ENCODE data around the gene ERC2. TPM values are rescaled to one million over a fixed set of nuclear protein-coding genes. Genes with fewer than 3 reads are reported as not detected.

Gene ERC2
- total RNA-seq, 1 donor from 2014 or later = 7.4 TPM

DNA sequence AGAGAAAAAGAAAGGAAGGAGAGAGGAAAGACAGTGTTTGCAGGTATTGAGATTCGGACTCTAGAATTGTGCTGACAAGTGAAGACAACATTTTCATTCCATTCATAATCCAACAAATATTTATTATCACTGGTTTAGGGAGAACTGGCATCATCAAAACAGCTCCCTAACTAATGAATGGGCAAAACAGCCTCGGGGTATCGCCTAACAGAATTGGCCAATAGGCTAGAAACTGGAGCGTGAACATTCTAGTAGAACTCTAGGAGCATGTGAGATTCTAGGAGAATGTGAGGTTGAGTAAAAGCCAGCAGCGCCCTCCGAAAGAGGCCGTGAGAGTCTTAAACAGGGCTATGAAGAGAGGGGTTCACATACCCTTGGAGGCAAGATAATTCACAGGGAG is 759.3 kb downstream of the ERC2 start:
- Histone ChIP-seq H3K9ac (ENCODE audit: low read length) (no peak overlapping the region), H3K4me1 (ENCODE audit: insufficient read depth, low read length) (peaks cover 2% of the 10 kb centered on the region), H2AFZ (ENCODE audit: low read depth, low read length) (no peak overlapping the region), H3K36me3 (ENCODE audit: insufficient read depth, low read length) (no peaks in the 10 kb centered on the region), H3K9me3 (ENCODE audit: insufficient read depth, low read depth, low read length) (no peaks in the 10 kb centered on the region), H4K20me1 (ENCODE audit: insufficient read depth, low read length) (no peaks in the 10 kb centered on the region), H3K27me3 (ENCODE audit: insufficient read depth, low read length) (no peaks in the 10 kb centered on the region), H3K79me2 (ENCODE audit: insufficient read depth, low read length) (no peaks in the 10 kb centered on the region), H3K27ac (ENCODE audit: low read depth, low read length) (no peak overlapping the region), H3K4me2 (ENCODE audit: low read length) (no peak overlapping the region), H3K4me3 (ENCODE audit: insufficient read depth, low read depth, low read length) (no peak overlapping the region)
- Mint-ChIP-seq H3K4me3 (ENCODE audit: unreplicated experiment) (no peak overlapping the region), H3K27ac (ENCODE audit: unreplicated experiment) (no peak overlapping the region), H3K4me1 (ENCODE audit: low read depth, unreplicated experiment) (peaks cover 12% of the 10 kb centered on the region), H3K27me3 (ENCODE audit: low read depth, unreplicated experiment) (peaks cover 2% of the 10 kb centered on the region), H3K36me3 (ENCODE audit: low read depth, unreplicated experiment) (no peaks in the 10 kb centered on the region), H3K9me3 (ENCODE audit: unreplicated experiment) (no peaks in the 10 kb centered on the region)
- no peak for FAIRE-seq
- DNase-seq (ENCODE audit: low read depth) = no peak
- TF ChIP-seq EZH2 (IDR thresholded peaks at IDR 0.05; ENCODE audit: insufficient read depth, low read length) = no peak
- TF ChIP-seq, protein P1, sequence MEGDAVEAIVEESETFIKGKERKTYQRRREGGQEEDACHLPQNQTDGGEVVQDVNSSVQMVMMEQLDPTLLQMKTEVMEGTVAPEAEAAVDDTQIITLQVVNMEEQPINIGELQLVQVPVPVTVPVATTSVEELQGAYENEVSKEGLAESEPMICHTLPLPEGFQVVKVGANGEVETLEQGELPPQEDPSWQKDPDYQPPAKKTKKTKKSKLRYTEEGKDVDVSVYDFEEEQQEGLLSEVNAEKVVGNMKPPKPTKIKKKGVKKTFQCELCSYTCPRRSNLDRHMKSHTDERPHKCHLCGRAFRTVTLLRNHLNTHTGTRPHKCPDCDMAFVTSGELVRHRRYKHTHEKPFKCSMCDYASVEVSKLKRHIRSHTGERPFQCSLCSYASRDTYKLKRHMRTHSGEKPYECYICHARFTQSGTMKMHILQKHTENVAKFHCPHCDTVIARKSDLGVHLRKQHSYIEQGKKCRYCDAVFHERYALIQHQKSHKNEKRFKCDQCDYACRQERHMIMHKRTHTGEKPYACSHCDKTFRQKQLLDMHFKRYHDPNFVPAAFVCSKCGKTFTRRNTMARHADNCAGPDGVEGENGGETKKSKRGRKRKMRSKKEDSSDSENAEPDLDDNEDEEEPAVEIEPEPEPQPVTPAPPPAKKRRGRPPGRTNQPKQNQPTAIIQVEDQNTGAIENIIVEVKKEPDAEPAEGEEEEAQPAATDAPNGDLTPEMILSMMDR (IDR thresholded peaks at IDR 0.05; ENCODE audit: insufficient read depth, low read depth, low read length) = no peak

DNA sequence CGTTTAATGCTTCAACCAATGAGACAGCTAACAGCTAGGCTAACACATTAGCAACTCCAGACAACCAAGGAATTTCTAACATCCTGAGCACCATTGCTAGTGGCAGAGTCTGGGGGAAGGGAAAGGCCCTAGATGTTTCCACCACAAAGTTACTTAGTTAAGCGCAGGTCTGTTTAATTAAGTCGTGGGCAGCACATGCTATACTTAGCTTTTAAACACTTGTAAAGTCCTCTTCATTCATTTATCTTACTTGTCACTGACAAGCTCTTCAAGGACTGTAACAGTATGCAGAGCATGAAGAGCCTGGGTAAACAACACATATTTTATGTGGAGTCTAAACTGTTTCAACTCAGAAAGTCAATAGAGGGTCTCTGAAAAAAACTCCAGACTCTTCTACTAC is 760.0 kb downstream of the ERC2 start:
- Mint-ChIP-seq H3K27ac (ENCODE audit: unreplicated experiment) (no peak overlapping the region), H3K9me3 (ENCODE audit: unreplicated experiment) (no peaks in the 10 kb centered on the region), H3K27me3 (ENCODE audit: low read depth, unreplicated experiment) (peaks cover 2% of the 10 kb centered on the region), H3K36me3 (ENCODE audit: low read depth, unreplicated experiment) (no peaks in the 10 kb centered on the region), H3K4me1 (ENCODE audit: low read depth, unreplicated experiment) (peaks cover 12% of the 10 kb centered on the region), H3K4me3 (ENCODE audit: unreplicated experiment) (no peak overlapping the region)
- no peak overlapping the region for H3K9ac ChIP-seq (ENCODE audit: low read length)
- FAIRE-seq = no peak
- no peak for DNase-seq (ENCODE audit: low read depth)
- H3K4me2 ChIP-seq (ENCODE audit: low read length) = no peak overlapping the region
- H3K79me2 ChIP-seq (ENCODE audit: insufficient read depth, low read length) = no peaks in the 10 kb centered on the region
- no peak overlapping the region for H3K27ac ChIP-seq (ENCODE audit: low read depth, low read length)
- H3K36me3 ChIP-seq (ENCODE audit: insufficient read depth, low read length) = no peaks in the 10 kb centered on the region
- H3K27me3 ChIP-seq (ENCODE audit: insufficient read depth, low read length) = no peaks in the 10 kb centered on the region
- peaks cover 2% of the 10 kb centered on the region for H3K4me1 ChIP-seq (ENCODE audit: insufficient read depth, low read length)
- no peak overlapping the region for H3K4me3 ChIP-seq (ENCODE audit: insufficient read depth, low read depth, low read length)
- no peaks in the 10 kb centered on the region for H3K9me3 ChIP-seq (ENCODE audit: insufficient read depth, low read depth, low read length)
- no peaks in the 10 kb centered on the region for H4K20me1 ChIP-seq (ENCODE audit: insufficient read depth, low read length)
- H2AFZ ChIP-seq (ENCODE audit: low read depth, low read length) = no peak overlapping the region
- TF ChIP-seq, protein P1 (IDR thresholded peaks at IDR 0.05; ENCODE audit: insufficient read depth, low read depth, low read length) = no peak
- TF ChIP-seq EZH2 (IDR thresholded peaks at IDR 0.05; ENCODE audit: insufficient read depth, low read length) = no peak

DNA sequence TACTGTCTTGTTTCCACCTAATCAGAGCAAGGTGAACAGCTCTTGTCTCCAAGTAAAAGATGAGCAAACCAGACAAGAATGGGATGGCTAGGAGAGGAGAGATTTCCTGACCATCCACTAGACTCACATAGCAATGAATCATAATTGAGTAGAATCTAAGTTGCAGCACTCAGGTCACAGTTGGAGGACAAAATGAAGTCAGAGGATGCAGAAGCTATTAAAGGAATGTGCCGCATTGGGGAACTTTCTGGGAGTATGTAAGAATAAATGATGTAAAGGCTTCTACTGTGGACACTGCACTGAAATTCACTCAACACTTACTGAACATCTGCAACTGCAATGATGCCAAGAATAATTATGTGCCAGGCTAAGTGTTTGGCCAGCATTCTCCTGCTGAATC is 763.7 kb downstream of the ERC2 start:
- peaks cover 2% of the 10 kb centered on the region for H3K4me1 ChIP-seq (ENCODE audit: insufficient read depth, low read length)
- H3K36me3 ChIP-seq (ENCODE audit: insufficient read depth, low read length) = no peaks in the 10 kb centered on the region
- H4K20me1 ChIP-seq (ENCODE audit: insufficient read depth, low read length) = no peaks in the 10 kb centered on the region
- H3K9me3 ChIP-seq (ENCODE audit: insufficient read depth, low read depth, low read length) = no peaks in the 10 kb centered on the region
- DNase-seq (ENCODE audit: low read depth) (peak; percentile 68), FAIRE-seq (peak; percentile 94)
- TF ChIP-seq, protein P1 (IDR thresholded peaks at IDR 0.05; ENCODE audit: insufficient read depth, low read depth, low read length) = no peak
- no peak for TF ChIP-seq EZH2 (IDR thresholded peaks at IDR 0.05; ENCODE audit: insufficient read depth, low read length)
- Mint-ChIP-seq H3K27ac (ENCODE audit: unreplicated experiment) (no peak overlapping the region), H3K27me3 (ENCODE audit: low read depth, unreplicated experiment) (no peaks in the 10 kb centered on the region), H3K4me1 (ENCODE audit: low read depth, unreplicated experiment) (peaks cover 17% of the 10 kb centered on the region), H3K9me3 (ENCODE audit: unreplicated experiment) (no peaks in the 10 kb centered on the region), H3K36me3 (ENCODE audit: low read depth, unreplicated experiment) (no peaks in the 10 kb centered on the region), H3K4me3 (ENCODE audit: unreplicated experiment) (no peak overlapping the region)
- H3K79me2 ChIP-seq (ENCODE audit: insufficient read depth, low read length) = no peaks in the 10 kb centered on the region
- no peaks in the 10 kb centered on the region for H3K27me3 ChIP-seq (ENCODE audit: insufficient read depth, low read length)
- H3K4me3 ChIP-seq (ENCODE audit: insufficient read depth, low read depth, low read length) = no peak overlapping the region
- no peak overlapping the region for H2AFZ ChIP-seq (ENCODE audit: low read depth, low read length)
- no peak overlapping the region for H3K4me2 ChIP-seq (ENCODE audit: low read length)
- H3K9ac ChIP-seq (ENCODE audit: low read length) = no peak overlapping the region
- H3K27ac ChIP-seq (ENCODE audit: low read depth, low read length) = no peak overlapping the region

Measured in astrocyte (in vitro differentiated cells and primary cell).